ENCODE data around the gene GDPD3. TPM values are rescaled to one million over a fixed set of nuclear protein-coding genes. Genes with fewer than 3 reads are reported as not detected.

GDPD3 gene
- total and polyA plus RNA-seq, 2 of the 13 experiments (the other 11 are each of a cell fraction or from before 2014, with no cell fraction given), result 18.7 to 20.6 TPM

GRCh38 chr16:30119428-30119827 is 6.1 kb upstream of the GDPD3 start:
- no peak for TF ChIP-seq MNT (IDR thresholded peaks at IDR 0.05)
- TF ChIP-seq DRAP1 (CRISPR knock-in tag; IDR thresholded peaks at IDR 0.05), result no peak
- TF ChIP-seq SKI (IDR thresholded peaks at IDR 0.05; ENCODE audit: partially characterized antibody), result no peak
- TF ChIP-seq RBFOX2 (IDR thresholded peaks at IDR 0.05; ENCODE audit: low read depth, low read length), result 0 out of 2 replicates have a peak, but pooled peaks have one; percentile 7
- Histone ChIP-seq H3K4me1 (ENCODE audit: insufficient read depth, low read length) (peaks cover 34% of the 10 kb centered on the region), H3K4me3 (replicated peaks in 1 of 3; ENCODE audit: insufficient read depth in 1 of 3, low read depth in 2 of 3, low read length in 3 of 3) (no peak overlapping the region), H3K4me2 (ENCODE audit: low read depth, low read length) (no peak overlapping the region), H3K79me2 (ENCODE audit: insufficient read depth, low read length) (no peaks in the 10 kb centered on the region), H4K20me1 (ENCODE audit: insufficient read depth, low read length) (no peaks in the 10 kb centered on the region), H3K9me3 (ENCODE audit: low read length) (no peaks in the 10 kb centered on the region), H3K27ac (ENCODE audit: extremely low read length, insufficient read depth, low read length) (no peak overlapping the region), H2AFZ (ENCODE audit: low read length) (no peak overlapping the region), H3K36me3 (replicated peaks in 1 of 2; ENCODE audit: control insufficient read depth in 1 of 2, insufficient read depth in 2 of 2, low read length in 2 of 2) (peaks cover 9 to 20% of the 10 kb centered on the region in 2 experiments), H3K9ac (ENCODE audit: insufficient read depth, low read depth, low read length) (no peak overlapping the region), H3K27me3 (ENCODE audit: control insufficient read depth in 1 of 2, insufficient read depth in 2 of 2, low read length in 2 of 2) (no peaks in the 10 kb centered on the region)
- FAIRE-seq (no peak), DNase-seq (ENCODE audit: low spot score) (no peak), ATAC-seq (no peak)
- intact Hi-C loops (cut with micrococcal nuclease; ENCODE audit: unreplicated experiment), result no loop called here
- 97% methylated on average over 2 of the region's 2 CpGs for WGBS (ENCODE audit: low lambda C conversion rate)
- CTCF ChIA-PET (ENCODE audit: low intra/inter-chr PET ratio, low total read pairs), result no interaction called here
- in situ Hi-C loops (cut with HindIII; ENCODE audit: extremely low pct_ligation_motif_present, low pct_unique_long_range_greater_than_20kb), result no loop called here
- POLR2A ChIA-PET, result no interaction called here
- no TSS peak for BruUV-seq (replicated peaks)

GRCh38 chr16:30117768-30118167 is 4.4 kb upstream of the GDPD3 start:
- Histone ChIP-seq H3K9ac (ENCODE audit: insufficient read depth, low read depth, low read length) (no peak overlapping the region), H3K4me1 (ENCODE audit: insufficient read depth, low read length) (peaks cover 33% of the 10 kb centered on the region), H3K79me2 (ENCODE audit: insufficient read depth, low read length) (no peaks in the 10 kb centered on the region), H3K27me3 (ENCODE audit: control insufficient read depth in 1 of 2, insufficient read depth in 2 of 2, low read length in 2 of 2) (no peaks in the 10 kb centered on the region), H4K20me1 (ENCODE audit: insufficient read depth, low read length) (no peaks in the 10 kb centered on the region), H3K9me3 (ENCODE audit: low read length) (no peaks in the 10 kb centered on the region), H3K4me2 (ENCODE audit: low read depth, low read length) (no peak overlapping the region), H3K36me3 (replicated peaks in 1 of 2; ENCODE audit: control insufficient read depth in 1 of 2, insufficient read depth in 2 of 2, low read length in 2 of 2) (peaks cover 9 to 20% of the 10 kb centered on the region in 2 experiments), H3K4me3 (replicated peaks in 1 of 3; ENCODE audit: insufficient read depth in 1 of 3, low read depth in 2 of 3, low read length in 3 of 3) (no peak overlapping the region), H3K27ac (ENCODE audit: extremely low read length, insufficient read depth, low read length) (no peak overlapping the region), H2AFZ (ENCODE audit: low read length) (no peak overlapping the region)
- DNase-seq (ENCODE audit: low spot score), result no peak
- intact Hi-C loops (cut with micrococcal nuclease; ENCODE audit: unreplicated experiment), result no loop called here
- in situ Hi-C loops (cut with HindIII; ENCODE audit: extremely low pct_ligation_motif_present, low pct_unique_long_range_greater_than_20kb), result no loop called here
- ChIA-PET CTCF (ENCODE audit: low intra/inter-chr PET ratio, low total read pairs) (no interaction called here), POLR2A (no interaction called here)
- no peak for ATAC-seq
- BruUV-seq (replicated peaks), result no TSS peak
- FAIRE-seq, result no peak
- no peak for TF ChIP-seq ZNF549 (CRISPR knock-in tag; IDR thresholded peaks at IDR 0.05)
- TF ChIP-seq EZH2 (conservative IDR thresholded peaks at IDR 0.05; ENCODE audit: low read depth, low read length), result no peak
- TF ChIP-seq E2F1 (CRISPR knock-in tag; IDR thresholded peaks at IDR 0.05), result no peak
- TF ChIP-seq TEAD2 (CRISPR knock-in tag; IDR thresholded peaks at IDR 0.05), result no peak
- no peak for TF ChIP-seq MLXIP (CRISPR knock-in tag; IDR thresholded peaks at IDR 0.05; ENCODE audit: borderline replicate concordance)
- no peak for TF ChIP-seq ZNF773 (CRISPR knock-in tag; IDR thresholded peaks at IDR 0.05; ENCODE audit: borderline replicate concordance)
- 98% methylated on average over 9 of the region's 10 CpGs for WGBS (ENCODE audit: low lambda C conversion rate)

Data from HepG2 (cell line).